Osteoblast (primary cell): ENCODE results near the gene SPI1. TPM values are rescaled to one million over a fixed set of nuclear protein-coding genes. Genes with fewer than 3 reads are reported as not detected.
A peak's percentile ranks its signal among the peaks of the same experiment; 100 is the strongest.

Experiments used
- DNase-seq: peaks from one replicate; pipeline ENCODE4 v3.0.0; 2011; ENCODE audit warnings: low spot score, mixed read lengths; ENCODE audit not compliant: insufficient read length; ENCODE audit errors: missing footprints
- H2AFZ ChIP-seq: 2 replicates; pipeline ENCODE4 v1.6.0; 2011; ENCODE audit warnings: mild to moderate bottlenecking, low read length
- H3K27ac ChIP-seq: 2 replicates; pipeline ENCODE4 v1.5.1; 2011; ENCODE audit warnings: mild to moderate bottlenecking, low read depth, low read length, moderate library complexity
- H3K27me3 ChIP-seq: 2 replicates; pipeline ENCODE4 v1.6.0; 2012; ENCODE audit warnings: mild to moderate bottlenecking, control low read depth, inconsistent platforms, low read length, moderate library complexity; ENCODE audit not compliant: insufficient read depth
- H3K36me3 ChIP-seq: 2 replicates; pipeline ENCODE4 v1.5.1; 2011; ENCODE audit warnings: mild to moderate bottlenecking, low read length, control low read depth, moderate library complexity; ENCODE audit not compliant: insufficient read depth
- H3K4me1 ChIP-seq: 2 replicates; pipeline ENCODE4 v1.5.1; 2011; ENCODE audit warnings: mild to moderate bottlenecking, low read length, control low read depth, moderate library complexity; ENCODE audit not compliant: insufficient read depth
- H3K4me2 ChIP-seq: 2 replicates; pipeline ENCODE4 v1.6.0; 2011; ENCODE audit warnings: mild to moderate bottlenecking, low read length; ENCODE audit not compliant: insufficient read depth
- H3K4me3 ChIP-seq: fragments of 200-600 bp; sonication (generic); 3 replicates; pipeline ENCODE4 v1.5.1; 2012; ENCODE audit warnings: mild to moderate bottlenecking, low read length, inconsistent platforms; ENCODE audit not compliant: insufficient read depth
- H3K79me2 ChIP-seq: 2 replicates; pipeline ENCODE4 v1.6.0; 2012; ENCODE audit warnings: mild to moderate bottlenecking, low read length, control low read depth, inconsistent platforms; ENCODE audit not compliant: insufficient read depth
- H3K9me3 ChIP-seq: 2 replicates; pipeline ENCODE4 v1.5.1; 2011; ENCODE audit warnings: low read depth, low read length, control low read depth
- H4K20me1 ChIP-seq: 2 replicates; pipeline ENCODE4 v1.6.0; 2012; ENCODE audit warnings: mild to moderate bottlenecking, low read length, control low read depth; ENCODE audit not compliant: insufficient read depth
- total RNA-seq: library from RNA; depleted of rRNA; stranded (reverse); fragments of >200 nt; gene quantifications from 2 replicates; pipeline ENCODE4 v1.2.3, GENCODE V29; 2012
- TF ChIP-seq, protein P1 (sequence below): IDR thresholded peaks from 2 replicates; pipeline ENCODE4 v1.5.1; 2011; ENCODE audit warnings: mild to moderate bottlenecking, low read depth, low read length, moderate library complexity; ENCODE audit errors: extremely low read depth

The SPI1 gene
- total RNA-seq, 1 donor: not detected

DNA sequence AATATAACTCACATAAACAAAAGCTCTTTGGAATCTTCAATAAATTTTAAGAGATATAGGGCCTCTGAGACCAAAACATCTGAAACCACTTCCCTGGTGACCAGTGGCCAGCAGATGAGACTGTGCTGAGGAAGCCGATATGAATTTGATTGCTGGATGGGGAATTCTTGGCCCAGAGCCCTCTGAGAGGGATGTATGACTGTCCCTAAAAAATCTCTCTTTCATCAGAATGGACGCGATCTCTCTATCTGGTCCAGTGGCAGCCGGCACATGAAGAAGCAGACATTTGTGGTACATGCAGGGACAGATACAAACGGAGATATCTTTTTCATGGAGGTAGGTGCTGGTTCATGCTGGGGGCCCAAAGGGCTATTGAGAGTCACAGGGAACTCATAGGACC, 63.4 kb downstream of the SPI1 start:
- Histone ChIP-seq H3K4me2 (no peak overlapping the region), H4K20me1 (peaks cover 2% of the 10 kb centered on the region), H2AFZ (no peak overlapping the region), H3K27ac (no peak overlapping the region), H3K79me2 (no peaks in the 10 kb centered on the region), H3K4me1 (no peaks in the 10 kb centered on the region), H3K4me3 (no peak overlapping the region), H3K36me3 (peaks cover 16% of the 10 kb centered on the region), H3K9me3 (no peaks in the 10 kb centered on the region), H3K27me3 (no peaks in the 10 kb centered on the region)
- peak; percentile 74 for DNase-seq
- TF ChIP-seq, protein P1, sequence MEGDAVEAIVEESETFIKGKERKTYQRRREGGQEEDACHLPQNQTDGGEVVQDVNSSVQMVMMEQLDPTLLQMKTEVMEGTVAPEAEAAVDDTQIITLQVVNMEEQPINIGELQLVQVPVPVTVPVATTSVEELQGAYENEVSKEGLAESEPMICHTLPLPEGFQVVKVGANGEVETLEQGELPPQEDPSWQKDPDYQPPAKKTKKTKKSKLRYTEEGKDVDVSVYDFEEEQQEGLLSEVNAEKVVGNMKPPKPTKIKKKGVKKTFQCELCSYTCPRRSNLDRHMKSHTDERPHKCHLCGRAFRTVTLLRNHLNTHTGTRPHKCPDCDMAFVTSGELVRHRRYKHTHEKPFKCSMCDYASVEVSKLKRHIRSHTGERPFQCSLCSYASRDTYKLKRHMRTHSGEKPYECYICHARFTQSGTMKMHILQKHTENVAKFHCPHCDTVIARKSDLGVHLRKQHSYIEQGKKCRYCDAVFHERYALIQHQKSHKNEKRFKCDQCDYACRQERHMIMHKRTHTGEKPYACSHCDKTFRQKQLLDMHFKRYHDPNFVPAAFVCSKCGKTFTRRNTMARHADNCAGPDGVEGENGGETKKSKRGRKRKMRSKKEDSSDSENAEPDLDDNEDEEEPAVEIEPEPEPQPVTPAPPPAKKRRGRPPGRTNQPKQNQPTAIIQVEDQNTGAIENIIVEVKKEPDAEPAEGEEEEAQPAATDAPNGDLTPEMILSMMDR: no peak

DNA sequence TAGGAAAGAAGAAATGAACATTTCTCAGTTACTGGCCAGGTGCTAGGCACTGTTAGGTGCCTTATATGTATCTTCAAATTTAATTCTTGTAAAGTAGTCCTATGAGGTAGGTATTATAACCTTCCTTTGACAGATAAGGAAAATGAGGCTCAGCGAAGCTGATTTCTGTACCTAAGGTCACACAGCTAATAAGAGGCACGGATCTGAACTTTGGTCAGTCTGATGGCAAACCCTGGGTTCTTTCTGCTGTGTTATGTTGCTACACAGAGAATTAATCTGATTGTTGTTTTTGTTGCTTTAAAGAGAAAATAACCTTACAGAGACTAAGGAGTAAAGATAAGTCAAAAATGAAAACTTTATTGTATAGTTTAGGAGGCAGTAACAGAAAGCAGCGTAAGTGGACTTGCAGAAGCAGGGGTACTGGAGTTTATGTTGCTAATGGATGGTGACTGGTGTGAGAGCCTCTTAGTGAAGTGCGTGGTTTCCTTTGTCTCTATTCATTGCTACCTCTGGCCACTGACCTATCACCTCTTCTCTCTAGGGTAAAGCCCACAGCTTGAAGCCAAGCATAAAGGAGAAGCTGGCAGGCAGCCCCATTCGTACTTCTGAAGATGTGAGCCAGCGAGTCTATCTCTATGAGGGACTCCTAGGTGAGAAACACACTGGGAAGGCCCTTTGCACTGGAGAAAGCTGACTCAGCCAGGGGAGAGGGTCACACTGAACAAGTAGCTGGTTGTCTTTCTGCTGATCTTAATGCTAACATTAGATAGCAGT, 70.1 kb downstream of the SPI1 start:
- Histone ChIP-seq H3K79me2 (peaks cover 5% of the 10 kb centered on the region), H4K20me1 (peaks cover 20% of the 10 kb centered on the region), H3K4me3 (no peak overlapping the region), H3K4me1 (peaks cover 12% of the 10 kb centered on the region), H3K36me3 (peaks cover 39% of the 10 kb centered on the region), H3K27me3 (no peaks in the 10 kb centered on the region), H3K27ac (no peak overlapping the region), H3K4me2 (no peak overlapping the region), H3K9me3 (no peaks in the 10 kb centered on the region), H2AFZ (no peak overlapping the region)
- DNase-seq: no peak
- TF ChIP-seq, protein P1: no peak

GRCh38 chr11:47306484-47306844, 71.9 kb downstream of the SPI1 start:
- peaks cover 12% of the 10 kb centered on the region for H3K4me1 ChIP-seq
- H3K79me2 ChIP-seq: peaks cover 5% of the 10 kb centered on the region
- no peak overlapping the region for H2AFZ ChIP-seq
- no peaks in the 10 kb centered on the region for H3K9me3 ChIP-seq
- no peak overlapping the region for H3K27ac ChIP-seq
- peaks cover 20% of the 10 kb centered on the region for H4K20me1 ChIP-seq
- no peaks in the 10 kb centered on the region for H3K27me3 ChIP-seq
- no peak overlapping the region for H3K4me3 ChIP-seq
- peaks cover 41% of the 10 kb centered on the region for H3K36me3 ChIP-seq
- peak; percentile 37 for DNase-seq
- TF ChIP-seq, protein P1: no peak
- H3K4me2 ChIP-seq: no peak overlapping the region

DNA sequence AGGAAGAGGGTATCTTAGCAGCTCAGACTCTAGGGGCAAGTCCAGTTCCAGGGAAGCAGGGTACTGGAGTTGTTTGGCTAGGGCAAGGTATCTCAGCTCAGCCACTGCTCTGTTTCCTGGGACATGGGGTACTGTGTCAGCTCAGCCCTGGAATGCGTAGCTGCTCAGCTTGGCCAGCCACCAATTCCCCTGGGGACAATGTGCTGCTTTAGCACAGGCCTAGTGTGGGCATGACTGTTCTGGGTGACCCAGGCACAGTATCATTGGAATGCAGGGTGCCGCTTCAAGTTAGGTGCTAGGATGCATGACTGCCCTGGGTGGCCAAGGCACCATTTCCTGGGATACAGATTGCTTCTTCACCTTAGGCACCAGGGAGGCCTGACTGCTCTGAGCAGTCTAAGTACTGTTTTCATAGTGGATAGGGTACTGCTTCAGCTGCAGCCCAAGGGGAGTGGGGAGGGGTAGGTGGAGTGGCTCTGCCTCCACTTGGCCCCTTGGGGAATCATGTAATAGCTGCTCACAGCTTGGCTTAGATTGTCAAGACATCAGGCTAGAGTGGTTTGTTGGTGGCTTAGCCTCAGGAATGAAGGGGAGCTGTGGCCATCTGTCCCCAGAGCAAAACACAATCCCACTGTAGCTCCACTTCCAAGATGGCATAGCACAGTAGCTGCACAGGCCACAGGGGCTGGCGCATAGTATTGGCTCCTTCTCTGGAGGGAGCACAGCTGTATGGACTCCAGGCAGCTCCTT, 72.4 kb downstream of the SPI1 start:
- peaks cover 17% of the 10 kb centered on the region for H4K20me1 ChIP-seq
- peak; percentile 8 for DNase-seq
- H3K4me2 ChIP-seq: no peak overlapping the region
- peaks cover 12% of the 10 kb centered on the region for H3K4me1 ChIP-seq
- H3K9me3 ChIP-seq: no peaks in the 10 kb centered on the region
- TF ChIP-seq, protein P1: no peak
- H3K79me2 ChIP-seq: peaks cover 5% of the 10 kb centered on the region
- no peaks in the 10 kb centered on the region for H3K27me3 ChIP-seq
- no peak overlapping the region for H3K4me3 ChIP-seq
- H3K36me3 ChIP-seq: peaks cover 36% of the 10 kb centered on the region
- H3K27ac ChIP-seq: no peak overlapping the region
- no peak overlapping the region for H2AFZ ChIP-seq
